Amygdala (tissue), 56 donors: ENCODE data around the gene CSN2.
"Not testable (repeated sequence)": the region's sequence is repeated elsewhere in the genome, so short reads cannot be mapped to it uniquely, and the experiment has no call there.

ENCODE experiments used
- DNase-seq, 56 donors: peaks; one replicate each; lab custom pipeline; 2025; lab: John Stamatoyannopoulos, UW

The CSN2 gene, protein sequence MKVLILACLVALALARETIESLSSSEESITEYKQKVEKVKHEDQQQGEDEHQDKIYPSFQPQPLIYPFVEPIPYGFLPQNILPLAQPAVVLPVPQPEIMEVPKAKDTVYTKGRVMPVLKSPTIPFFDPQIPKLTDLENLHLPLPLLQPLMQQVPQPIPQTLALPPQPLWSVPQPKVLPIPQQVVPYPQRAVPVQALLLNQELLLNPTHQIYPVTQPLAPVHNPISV

GRCh38 chr4:69965628-69966027 is at the start of gene CSN2:
TSS of gene CSN2 (minus strand) at chr4:69965728. CDS start at chr4:69960995, 4,733 bp downstream.
- DNase-seq = no peak

GRCh38 chr4:70008771-70009170 is 43.2 kb upstream of the CSN2 start:
- DNase-seq = no peak

DNA sequence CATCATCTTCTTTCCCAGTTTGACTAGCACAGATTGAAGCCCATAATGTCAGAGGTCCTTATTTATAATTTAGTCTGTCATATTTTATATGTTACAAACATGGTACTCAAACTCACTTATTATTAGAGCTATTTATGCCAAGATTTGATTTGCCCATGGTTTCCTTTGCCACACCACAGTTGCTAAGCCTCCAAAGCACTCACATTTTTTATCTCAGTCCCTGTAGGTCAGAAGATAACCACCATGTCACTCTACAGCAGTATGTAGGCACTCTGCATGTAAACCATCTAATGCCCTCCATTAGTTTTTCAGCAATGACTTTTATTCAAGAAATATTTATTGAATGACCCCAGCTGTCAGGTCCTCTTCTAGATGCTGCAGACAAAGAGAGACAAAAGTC is 37.0 kb upstream of the CSN2 start:
- DNase-seq = no peak

- no peak for DNase-seq
Measured at GRCh38 chr4:70000711-70001110, 35.2 kb upstream of the CSN2 start.

DNA sequence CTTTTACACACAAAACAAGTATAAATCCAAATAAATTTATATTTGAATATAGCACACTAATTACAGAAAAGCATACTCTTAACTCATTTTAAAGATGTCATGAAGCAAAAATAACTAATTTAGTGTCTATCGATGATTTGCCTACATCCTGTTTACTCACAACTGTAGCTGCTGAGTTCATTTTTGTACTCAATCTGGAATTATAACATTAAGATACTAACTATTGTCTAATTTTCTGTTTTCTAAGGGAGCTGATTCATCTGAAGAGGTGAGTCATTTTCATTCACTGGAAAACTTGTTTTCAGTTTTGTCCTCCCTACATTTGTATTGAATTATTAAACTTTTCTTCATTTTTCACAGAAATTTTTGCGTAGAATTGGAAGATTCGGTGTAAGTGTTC is 33.9 kb upstream of the CSN2 start:
- no peak for DNase-seq

- DNase-seq = no peak
Measured at GRCh38 chr4:69995526-69996016, 30.0 kb upstream of the CSN2 start, which contains the start of gene STATH. TSS of gene STATH (plus strand) at chr4:69995966. CDS start at chr4:69998438, 2,472 bp downstream.

GRCh38 chr4:69994782-69995181 is 29.3 kb upstream of the CSN2 start:
- DNase-seq = no peak

GRCh38 chr4:69991016-69991415 is 25.5 kb upstream of the CSN2 start:
- DNase-seq = no peak

- no peak for DNase-seq
Measured at GRCh38 chr4:69986663-69987062, 21.1 kb upstream of the CSN2 start.

- DNase-seq = peak in 2 of 56 donors; percentile 3 to 20
Measured at GRCh38 chr4:69984030-69984443, 18.5 kb upstream of the CSN2 start.

- DNase-seq = no peak
Measured at GRCh38 chr4:69977582-69977981, 12.1 kb upstream of the CSN2 start.

GRCh38 chr4:69974631-69975030 is 9.1 kb upstream of the CSN2 start:
- DNase-seq = no peak

DNA sequence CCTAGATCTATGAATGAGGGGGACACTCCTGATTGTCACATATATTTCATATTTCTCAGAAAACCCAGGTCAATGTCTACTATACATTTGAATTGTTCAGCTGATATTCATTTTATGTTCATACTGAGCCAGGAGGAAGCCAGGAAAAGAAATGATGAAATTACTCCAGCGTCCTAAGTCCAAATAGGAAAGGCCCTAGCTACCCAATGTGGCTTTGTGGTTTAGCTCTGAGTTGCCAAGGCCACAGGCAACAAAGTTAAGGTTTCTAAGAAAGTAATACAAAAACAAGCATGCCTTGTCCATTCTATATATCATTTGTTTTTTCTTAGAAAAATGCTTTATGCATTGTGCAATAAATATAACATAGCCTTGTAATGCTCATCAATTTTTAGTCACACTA is 4.5 kb upstream of the CSN2 start:
- DNase-seq = no peak

DNA sequence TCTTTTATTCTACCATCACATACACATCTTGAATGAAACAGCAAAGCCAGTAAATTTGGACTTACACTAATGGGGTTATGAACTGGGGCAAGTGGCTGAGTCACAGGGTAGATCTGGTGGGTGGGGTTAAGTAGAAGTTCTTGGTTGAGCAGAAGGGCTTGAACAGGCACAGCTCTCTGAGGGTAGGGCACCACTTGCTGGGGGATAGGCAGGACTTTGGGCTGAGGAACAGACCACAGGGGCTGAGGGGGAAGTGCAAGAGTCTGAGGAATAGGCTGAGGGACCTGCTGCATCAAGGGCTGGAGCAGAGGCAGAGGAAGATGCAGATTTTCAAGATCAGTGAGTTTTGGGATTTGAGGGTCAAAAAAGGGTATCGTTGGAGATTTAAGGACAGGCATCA is 8.3 kb downstream of the CSN2 start:
- DNase-seq = no peak

- DNase-seq = no peak
Measured at GRCh38 chr4:69951602-69952001, 13.9 kb downstream of the CSN2 start.

DNA sequence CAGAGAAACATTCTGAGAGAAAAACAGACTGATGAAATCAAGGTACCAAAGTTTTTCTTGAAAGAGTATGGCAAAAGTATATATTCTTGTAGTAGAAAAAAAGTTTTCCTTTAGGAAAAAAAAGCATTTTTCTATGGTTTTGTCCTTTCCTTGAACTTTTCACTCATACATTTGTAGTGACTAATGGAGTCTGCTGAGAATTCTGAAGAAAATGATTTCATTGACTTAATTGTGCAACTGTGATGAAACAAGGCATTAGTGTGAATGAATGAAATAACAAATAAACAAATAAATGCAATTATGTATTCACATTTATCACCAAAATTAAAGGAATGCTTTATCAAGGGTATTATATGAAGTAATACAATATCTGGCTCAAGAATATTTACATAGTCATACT is 29.0 kb downstream of the CSN2 start:
- no peak for DNase-seq

DNA sequence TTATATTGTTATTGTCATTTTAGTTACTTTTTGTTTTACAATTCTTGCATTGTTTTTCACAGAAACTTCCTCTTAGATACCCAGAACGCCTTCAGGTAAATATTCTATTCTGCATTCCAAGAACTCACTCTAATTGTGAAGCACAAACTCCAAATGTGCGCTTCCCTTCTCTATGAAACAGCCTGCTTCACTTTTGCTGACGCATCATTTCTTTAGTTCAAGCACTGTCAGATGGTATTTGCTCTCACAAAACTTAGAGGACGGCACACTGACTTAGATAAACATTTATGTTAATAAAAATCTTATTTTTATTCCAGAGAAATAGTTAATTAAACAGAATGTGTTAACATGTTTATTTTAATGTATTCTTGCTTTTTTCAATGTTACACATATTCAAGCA is 31.4 kb downstream of the CSN2 start:
- no peak for DNase-seq

- no peak for DNase-seq
Measured at GRCh38 chr4:69930768-69931167, 34.8 kb downstream of the CSN2 start, which contains the start of gene CSN1S1. TSS of gene CSN1S1 (plus strand) at chr4:69931068. CDS start at chr4:69932556, 1,488 bp downstream.

GRCh38 chr4:69923782-69924410 is 41.6 kb downstream of the CSN2 start:
- not testable (repeated sequence) for DNase-seq

GRCh38 chr4:69920874-69921273 is 44.7 kb downstream of the CSN2 start:
- DNase-seq = no peak

GRCh38 chr4:69910016-69910782 is 55.3 kb downstream of the CSN2 start:
- no peak for DNase-seq
